A549 (cell line): ENCODE measurements around the gene TDRD1. TPM values are rescaled to one million over a fixed set of nuclear protein-coding genes. Genes with fewer than 3 reads are reported as not detected.

ENCODE experiments used
- ATAC-seq, 2 experiments: fragments of 200-7000 bp in 1 of 2; fragments of >200 bp in 1 of 2; cut with Nextera tagmentation in 1 of 2; cut with Tn5 transposase in 1 of 2; 3 replicates each; pipeline versions ENCODE4 v1.8.0 to v1.9.1; 2018 to 2020; ENCODE audit warnings: mild to moderate bottlenecking in 1 of 2, moderate library complexity in 1 of 2
- CTCF ChIA-PET: fragments of 300-600 bp; sonication (Branson Sonifier 250); formaldehyde crosslinking; extraction: SDS; loops from one replicate; lab custom pipeline; 2021; ENCODE audit warnings: antibody characterized with exemption, inconsistent platforms; lab: Yijun Ruan, JAX
- POLR2A ChIA-PET: fragments of 350-600 bp; formaldehyde crosslinking; extraction: SDS; loops from one replicate; lab custom pipeline; 2021; ENCODE audit warnings: antibody characterized with exemption, inconsistent platforms; lab: Yijun Ruan, JAX
- DNase-seq, 2 experiments: peaks; one replicate each; pipeline versions ENCODE4 v3.0.0 to v3.0.0-alpha.2; 2011 to 2016; ENCODE audit warnings: low read depth in 1 of 2, low spot score in 1 of 2
- FAIRE-seq: peaks from 2 replicates; lab custom pipeline; 2011; peaks lifted over from hg19 to GRCh38; lab: Jason Lieb, UNC
- H3K27ac ChIP-seq, 2 experiments: fragments of >200 bp; sonication (Bioruptor Twin); formaldehyde crosslinking; 3 replicates each; pipeline ENCODE4 v1.5.1; 2016 to 2017
- H3K4me1 ChIP-seq: fragments of >200 bp; sonication (Bioruptor Twin); formaldehyde crosslinking; 3 replicates; pipeline ENCODE4 v1.6.1; 2016
- H3K4me2 ChIP-seq: fragments of >200 bp; sonication (Bioruptor Twin); formaldehyde crosslinking; 3 replicates; pipeline ENCODE4 v1.6.1; 2016
- H3K4me3 ChIP-seq: fragments of >200 bp; sonication (Bioruptor Twin); formaldehyde crosslinking; 3 replicates; pipeline ENCODE4 v1.5.1; 2016
- H3K9me3 ChIP-seq: fragments of >200 bp; sonication (Bioruptor Twin); formaldehyde crosslinking; 3 replicates; pipeline ENCODE4 v1.6.1; 2016
- CEBPB ChIP-seq, 2 experiments: fragments of >200 bp in 1 of 2; sonication (Bioruptor Twin) in 1 of 2; formaldehyde crosslinking in 1 of 2; IDR thresholded peaks; 2 replicates each; pipeline ENCODE4 v1.6.1; 2012 to 2016
- CHD2 ChIP-seq: fragments of 150-350 bp; IDR thresholded peaks from 2 replicates; pipeline ENCODE4 v1.6.1; 2014; ENCODE audit warnings: low read length; ENCODE audit not compliant: partially characterized antibody
- HDAC2 ChIP-seq: fragments of 200-600 bp; sonication (generic); IDR thresholded peaks from 2 replicates; pipeline ENCODE4 v1.6.1; 2016
- HOXB13 ChIP-seq: fragments of 250-450 bp; sonication (Bioruptor Pico); IDR thresholded peaks from 2 replicates; pipeline ENCODE4 v1.5.0; 2020; ENCODE audit warnings: low read depth, mild to moderate bottlenecking, moderate library complexity
- HOXB5 ChIP-seq: fragments of 250-450 bp; sonication (Bioruptor Pico); IDR thresholded peaks from 2 replicates; pipeline ENCODE4 v1.5.0; 2020; ENCODE audit warnings: mild to moderate bottlenecking, moderate library complexity
- KDM5A ChIP-seq: fragments of 200-600 bp; sonication (generic); IDR thresholded peaks from 2 replicates; pipeline ENCODE4 v1.6.1; 2016; ENCODE audit warnings: antibody characterized with exemption, mild to moderate bottlenecking
- MAFK ChIP-seq: fragments of 450-650 bp; IDR thresholded peaks from 2 replicates; pipeline ENCODE4 v1.6.1; 2014; ENCODE audit not compliant: partially characterized antibody
- MYC ChIP-seq: IDR thresholded peaks from 2 replicates; pipeline ENCODE4 v1.6.1; 2012; ENCODE audit warnings: mild to moderate bottlenecking, inconsistent platforms, low read length, improper control_type of control experiment, borderline replicate concordance
- POLR2AphosphoS2 ChIP-seq: conservative IDR thresholded peaks from 2 replicates; pipeline ENCODE4 v1.6.1; 2012; ENCODE audit warnings: low read length, improper control_type of control experiment, inconsistent platforms
- RARB ChIP-seq: fragments of 250-450 bp; sonication (Bioruptor Pico); IDR thresholded peaks from 2 replicates; pipeline ENCODE4 v1.8.0; 2021; ENCODE audit warnings: mild to moderate bottlenecking, moderate library complexity
- RCOR1 ChIP-seq: fragments of 150-350 bp; IDR thresholded peaks from 2 replicates; pipeline ENCODE4 v1.6.1; 2014; ENCODE audit warnings: antibody characterized with exemption, low read length, low read depth
- RFX5 ChIP-seq: fragments of 450-650 bp; IDR thresholded peaks from 2 replicates; pipeline ENCODE4 v1.7.1; 2014; ENCODE audit warnings: antibody characterized with exemption, mild to moderate bottlenecking, moderate library complexity
- SREBF2 ChIP-seq: fragments of 450-650 bp; IDR thresholded peaks from 2 replicates; pipeline ENCODE4 v1.6.1; 2014; ENCODE audit warnings: mild to moderate bottlenecking, moderate library complexity
- ZNF302 ChIP-seq: fragments of 250-450 bp; sonication (Bioruptor Pico); IDR thresholded peaks from 2 replicates; pipeline ENCODE4 v1.9.0; 2021; ENCODE audit warnings: inconsistent platforms, mild to moderate bottlenecking, moderate library complexity
- ZSCAN20 ChIP-seq: fragments of 250-450 bp; sonication (Bioruptor Pico); IDR thresholded peaks from 2 replicates; pipeline ENCODE4 v1.8.0; 2022; ENCODE audit warnings: mild to moderate bottlenecking, moderate library complexity
- WGBS: methylation state at CpG from one replicate; pipeline ENCODE4 v1.1.6; 2017; ENCODE audit errors: missing lambda C conversion rate; 5-methylcytosine and 5-hydroxymethylcytosine counted together
- polyA plus RNA-seq, 4 experiments: library from polyadenylated mRNA; depleted of rRNA in 3 of 4; stranded (reverse); fragments of >200 nt; fragmentation: RNase III in 1 of 4; extraction: RNeasy Plus Mini Kit Qiagen cat#74134 plus additional on column Dnase treatment in 1 of 4; gene quantifications; 2 replicates in 3 of 4; 3 replicates in 1 of 4; pipeline ENCODE4 v1.2.3, GENCODE V29; 2011 to 2017
- TF ChIP-seq, protein P1 (sequence below): fragments of 200-600 bp; sonication (generic); IDR thresholded peaks from 2 replicates; pipeline ENCODE4 v1.6.1; 2016; ENCODE audit warnings: antibody characterized with exemption, mild to moderate bottlenecking, moderate library complexity
- TF ChIP-seq, protein P2 (sequence below): fragments of 150-350 bp; IDR thresholded peaks from 2 replicates; pipeline ENCODE4 v1.6.1; 2014; ENCODE audit warnings: low read depth, mild to moderate bottlenecking, low read length
- TF ChIP-seq, protein P3 (sequence below): IDR thresholded peaks from 2 replicates; pipeline ENCODE4 v1.6.1; 2012
- TF ChIP-seq, protein P4 (sequence below): IDR thresholded peaks from 2 replicates; pipeline ENCODE4 v1.6.1; 2012; ENCODE audit warnings: low read depth, borderline replicate concordance
- TF ChIP-seq, protein P5 (sequence below): fragments of 250-450 bp; sonication (Bioruptor Pico); IDR thresholded peaks from 2 replicates; pipeline ENCODE4 v1.5.0; 2020; ENCODE audit warnings: low read depth, mild to moderate bottlenecking, moderate library complexity
- TF ChIP-seq, protein P6 (sequence below): IDR thresholded peaks from 2 replicates; pipeline ENCODE4 v1.6.1; 2012
- TF ChIP-seq, protein P7 (sequence below): fragments of >200 bp; sonication (Bioruptor Twin); formaldehyde crosslinking; IDR thresholded peaks from 3 replicates; pipeline ENCODE4 v1.6.1; 2016
- TF ChIP-seq, protein P8 (sequence below): fragments of 250-450 bp; sonication (Bioruptor Pico); IDR thresholded peaks from 2 replicates; pipeline ENCODE4 v1.5.0; 2021; ENCODE audit warnings: mild to moderate bottlenecking, moderate library complexity, borderline replicate concordance

Gene TDRD1
- polyA plus RNA-seq, 2 of the 4 experiments (the other 2 are of a cell fraction) = not detected

DNA sequence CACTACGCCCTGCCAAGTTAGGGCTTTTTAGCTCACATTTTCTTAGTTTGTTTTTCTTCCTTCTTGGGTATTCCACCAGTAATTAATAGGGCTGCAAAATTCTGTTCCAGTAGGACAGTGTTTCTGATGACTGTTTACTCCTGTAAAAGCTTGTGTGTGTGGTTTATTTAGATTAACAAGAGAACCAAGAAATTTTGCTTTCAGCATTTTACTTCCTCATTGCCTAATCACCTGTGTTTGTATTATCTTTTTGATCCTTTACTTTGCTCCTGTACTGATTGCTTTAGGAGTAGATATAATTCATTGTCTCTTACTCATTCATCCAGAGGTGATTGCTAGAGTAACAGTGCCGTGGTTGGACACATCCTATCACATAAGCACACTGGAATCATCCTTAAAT lies 27.7 kb downstream of the TDRD1 start:
- FAIRE-seq (no peak), DNase-seq (no peak), ATAC-seq (no peak)
- Histone ChIP-seq H3K4me1 (no peaks in the 10 kb centered on the region), H3K27ac (no peak overlapping the region), H3K4me3 (no peak overlapping the region), H3K9me3 (no peaks in the 10 kb centered on the region), H3K4me2 (no peak overlapping the region)
- CTCF ChIA-PET = interaction anchor here (0.9 kb wide), 2 partner anchors 18 to 32 kb away, joined by 3 read pairs; partner anchors contain the start of gene VWA2
- TF ChIP-seq MYC = no peak
- no peak for TF ChIP-seq HDAC2
- no peak for TF ChIP-seq ZSCAN20 (CRISPR knock-in tag)
- TF ChIP-seq, protein P1, sequence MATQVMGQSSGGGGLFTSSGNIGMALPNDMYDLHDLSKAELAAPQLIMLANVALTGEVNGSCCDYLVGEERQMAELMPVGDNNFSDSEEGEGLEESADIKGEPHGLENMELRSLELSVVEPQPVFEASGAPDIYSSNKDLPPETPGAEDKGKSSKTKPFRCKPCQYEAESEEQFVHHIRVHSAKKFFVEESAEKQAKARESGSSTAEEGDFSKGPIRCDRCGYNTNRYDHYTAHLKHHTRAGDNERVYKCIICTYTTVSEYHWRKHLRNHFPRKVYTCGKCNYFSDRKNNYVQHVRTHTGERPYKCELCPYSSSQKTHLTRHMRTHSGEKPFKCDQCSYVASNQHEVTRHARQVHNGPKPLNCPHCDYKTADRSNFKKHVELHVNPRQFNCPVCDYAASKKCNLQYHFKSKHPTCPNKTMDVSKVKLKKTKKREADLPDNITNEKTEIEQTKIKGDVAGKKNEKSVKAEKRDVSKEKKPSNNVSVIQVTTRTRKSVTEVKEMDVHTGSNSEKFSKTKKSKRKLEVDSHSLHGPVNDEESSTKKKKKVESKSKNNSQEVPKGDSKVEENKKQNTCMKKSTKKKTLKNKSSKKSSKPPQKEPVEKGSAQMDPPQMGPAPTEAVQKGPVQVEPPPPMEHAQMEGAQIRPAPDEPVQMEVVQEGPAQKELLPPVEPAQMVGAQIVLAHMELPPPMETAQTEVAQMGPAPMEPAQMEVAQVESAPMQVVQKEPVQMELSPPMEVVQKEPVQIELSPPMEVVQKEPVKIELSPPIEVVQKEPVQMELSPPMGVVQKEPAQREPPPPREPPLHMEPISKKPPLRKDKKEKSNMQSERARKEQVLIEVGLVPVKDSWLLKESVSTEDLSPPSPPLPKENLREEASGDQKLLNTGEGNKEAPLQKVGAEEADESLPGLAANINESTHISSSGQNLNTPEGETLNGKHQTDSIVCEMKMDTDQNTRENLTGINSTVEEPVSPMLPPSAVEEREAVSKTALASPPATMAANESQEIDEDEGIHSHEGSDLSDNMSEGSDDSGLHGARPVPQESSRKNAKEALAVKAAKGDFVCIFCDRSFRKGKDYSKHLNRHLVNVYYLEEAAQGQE = no peak
- TF ChIP-seq, protein P2, sequence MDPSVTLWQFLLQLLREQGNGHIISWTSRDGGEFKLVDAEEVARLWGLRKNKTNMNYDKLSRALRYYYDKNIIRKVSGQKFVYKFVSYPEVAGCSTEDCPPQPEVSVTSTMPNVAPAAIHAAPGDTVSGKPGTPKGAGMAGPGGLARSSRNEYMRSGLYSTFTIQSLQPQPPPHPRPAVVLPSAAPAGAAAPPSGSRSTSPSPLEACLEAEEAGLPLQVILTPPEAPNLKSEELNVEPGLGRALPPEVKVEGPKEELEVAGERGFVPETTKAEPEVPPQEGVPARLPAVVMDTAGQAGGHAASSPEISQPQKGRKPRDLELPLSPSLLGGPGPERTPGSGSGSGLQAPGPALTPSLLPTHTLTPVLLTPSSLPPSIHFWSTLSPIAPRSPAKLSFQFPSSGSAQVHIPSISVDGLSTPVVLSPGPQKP = no peak
- TF ChIP-seq HOXB5 (CRISPR knock-in tag) = no peak
- no peak for TF ChIP-seq ZNF302 (CRISPR knock-in tag)
- TF ChIP-seq, protein P3, sequence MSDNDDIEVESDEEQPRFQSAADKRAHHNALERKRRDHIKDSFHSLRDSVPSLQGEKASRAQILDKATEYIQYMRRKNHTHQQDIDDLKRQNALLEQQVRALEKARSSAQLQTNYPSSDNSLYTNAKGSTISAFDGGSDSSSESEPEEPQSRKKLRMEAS = no peak
- no peak for TF ChIP-seq SREBF2
- TF ChIP-seq HOXB13 (CRISPR knock-in tag) = no peak
- TF ChIP-seq, protein P4, sequence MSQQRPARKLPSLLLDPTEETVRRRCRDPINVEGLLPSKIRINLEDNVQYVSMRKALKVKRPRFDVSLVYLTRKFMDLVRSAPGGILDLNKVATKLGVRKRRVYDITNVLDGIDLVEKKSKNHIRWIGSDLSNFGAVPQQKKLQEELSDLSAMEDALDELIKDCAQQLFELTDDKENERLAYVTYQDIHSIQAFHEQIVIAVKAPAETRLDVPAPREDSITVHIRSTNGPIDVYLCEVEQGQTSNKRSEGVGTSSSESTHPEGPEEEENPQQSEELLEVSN = no peak
- no peak for TF ChIP-seq RCOR1
- TF ChIP-seq, protein P5, sequence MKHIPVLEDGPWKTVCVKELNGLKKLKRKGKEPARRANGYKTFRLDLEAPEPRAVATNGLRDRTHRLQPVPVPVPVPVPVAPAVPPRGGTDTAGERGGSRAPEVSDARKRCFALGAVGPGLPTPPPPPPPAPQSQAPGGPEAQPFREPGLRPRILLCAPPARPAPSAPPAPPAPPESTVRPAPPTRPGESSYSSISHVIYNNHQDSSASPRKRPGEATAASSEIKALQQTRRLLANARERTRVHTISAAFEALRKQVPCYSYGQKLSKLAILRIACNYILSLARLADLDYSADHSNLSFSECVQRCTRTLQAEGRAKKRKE = no peak
- TF ChIP-seq CEBPB (IDR thresholded peaks at IDR 0.05) = no peak
- TF ChIP-seq, protein P6, sequence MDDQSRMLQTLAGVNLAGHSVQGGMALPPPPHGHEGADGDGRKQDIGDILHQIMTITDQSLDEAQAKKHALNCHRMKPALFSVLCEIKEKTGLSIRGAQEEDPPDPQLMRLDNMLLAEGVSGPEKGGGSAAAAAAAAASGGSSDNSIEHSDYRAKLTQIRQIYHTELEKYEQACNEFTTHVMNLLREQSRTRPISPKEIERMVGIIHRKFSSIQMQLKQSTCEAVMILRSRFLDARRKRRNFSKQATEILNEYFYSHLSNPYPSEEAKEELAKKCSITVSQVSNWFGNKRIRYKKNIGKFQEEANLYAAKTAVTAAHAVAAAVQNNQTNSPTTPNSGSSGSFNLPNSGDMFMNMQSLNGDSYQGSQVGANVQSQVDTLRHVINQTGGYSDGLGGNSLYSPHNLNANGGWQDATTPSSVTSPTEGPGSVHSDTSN = no peak
- TF ChIP-seq RFX5 = no peak
- POLR2A ChIA-PET = no interaction called here
- WGBS = 40% methylated on average over 2 of the region's 2 CpGs

DNA sequence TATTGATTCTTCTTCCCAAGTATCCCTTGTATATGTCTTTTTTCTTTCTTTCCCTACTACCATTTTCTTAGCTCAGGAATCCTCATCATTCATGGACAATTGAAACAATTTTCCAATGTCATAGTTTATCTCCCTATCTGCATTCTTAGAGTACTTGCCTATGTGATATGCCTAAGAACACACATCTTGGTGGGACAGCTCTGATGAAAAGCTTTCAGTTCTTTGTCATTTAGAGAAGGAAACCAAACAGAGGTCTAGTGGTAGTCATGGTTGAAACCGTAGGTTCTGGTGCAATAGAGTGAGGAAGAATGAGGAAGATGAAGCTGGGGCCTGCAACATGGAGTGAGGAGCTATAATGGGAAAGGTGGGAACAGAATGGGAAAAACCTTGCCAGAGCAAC lies 28.2 kb downstream of the TDRD1 start:
- no peak overlapping the region for H3K4me2 ChIP-seq
- H3K4me3 ChIP-seq = no peak overlapping the region
- 44% methylated on average over 1 of the region's 1 CpG for WGBS
- POLR2A ChIA-PET = no interaction called here
- no peaks in the 10 kb centered on the region for H3K9me3 ChIP-seq
- no peaks in the 10 kb centered on the region for H3K4me1 ChIP-seq
- no peak overlapping the region for H3K27ac ChIP-seq
- ATAC-seq = no peak
- TF ChIP-seq, protein P7, sequence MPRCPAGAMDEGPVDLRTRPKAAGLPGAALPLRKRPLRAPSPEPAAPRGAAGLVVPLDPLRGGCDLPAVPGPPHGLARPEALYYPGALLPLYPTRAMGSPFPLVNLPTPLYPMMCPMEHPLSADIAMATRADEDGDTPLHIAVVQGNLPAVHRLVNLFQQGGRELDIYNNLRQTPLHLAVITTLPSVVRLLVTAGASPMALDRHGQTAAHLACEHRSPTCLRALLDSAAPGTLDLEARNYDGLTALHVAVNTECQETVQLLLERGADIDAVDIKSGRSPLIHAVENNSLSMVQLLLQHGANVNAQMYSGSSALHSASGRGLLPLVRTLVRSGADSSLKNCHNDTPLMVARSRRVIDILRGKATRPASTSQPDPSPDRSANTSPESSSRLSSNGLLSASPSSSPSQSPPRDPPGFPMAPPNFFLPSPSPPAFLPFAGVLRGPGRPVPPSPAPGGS = no peak
- TF ChIP-seq RCOR1 = no peak
- no peak for TF ChIP-seq POLR2AphosphoS2
- no peak for TF ChIP-seq ZNF302 (CRISPR knock-in tag)
- TF ChIP-seq MAFK = no peak
- TF ChIP-seq, protein P8, sequence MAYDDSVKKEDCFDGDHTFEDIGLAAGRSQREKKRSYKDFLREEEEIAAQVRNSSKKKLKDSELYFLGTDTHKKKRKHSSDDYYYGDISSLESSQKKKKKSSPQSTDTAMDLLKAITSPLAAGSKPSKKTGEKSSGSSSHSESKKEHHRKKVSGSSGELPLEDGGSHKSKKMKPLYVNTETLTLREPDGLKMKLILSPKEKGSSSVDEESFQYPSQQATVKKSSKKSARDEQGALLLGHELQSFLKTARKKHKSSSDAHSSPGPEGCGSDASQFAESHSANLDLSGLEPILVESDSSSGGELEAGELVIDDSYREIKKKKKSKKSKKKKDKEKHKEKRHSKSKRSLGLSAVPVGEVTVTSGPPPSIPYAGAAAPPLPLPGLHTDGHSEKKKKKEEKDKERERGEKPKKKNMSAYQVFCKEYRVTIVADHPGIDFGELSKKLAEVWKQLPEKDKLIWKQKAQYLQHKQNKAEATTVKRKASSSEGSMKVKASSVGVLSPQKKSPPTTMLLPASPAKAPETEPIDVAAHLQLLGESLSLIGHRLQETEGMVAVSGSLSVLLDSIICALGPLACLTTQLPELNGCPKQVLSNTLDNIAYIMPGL = no peak
- no peak for TF ChIP-seq RARB (CRISPR knock-in tag)
- TF ChIP-seq KDM5A = no peak
- TF ChIP-seq CHD2 = no peak
- CTCF ChIA-PET = interaction anchor here (0.9 kb wide), 2 partner anchors 18 to 32 kb away, joined by 3 read pairs; partner anchors contain the start of gene VWA2
- DNase-seq = no peak
- FAIRE-seq = no peak
